PC-3 (cell line): ENCODE results near the gene PAX7. TPM values are rescaled to one million over a fixed set of nuclear protein-coding genes. Genes with fewer than 3 reads are reported as not detected.

Source experiments
- ATAC-seq: fragments of 200-7000 bp; cut with Tn5 transposase; 2 replicates; pipeline ENCODE4 v1.9.1; 2020; ENCODE audit warnings: mild to moderate bottlenecking, moderate library complexity
- BruUV-seq: library from RNA; stranded (reverse); fragments of 400-500 nt; replicated peaks from 2 replicates; lab custom pipeline; 2021; lab: Mats Ljungman, UMichigan
- CTCF ChIA-PET: fragments of 300-600 bp; sonication (Branson Sonifier 250); formaldehyde crosslinking; loops from one replicate; lab custom pipeline; 2022; ENCODE audit warnings: antibody characterized with exemption; lab: Charles Lee
- POLR2A ChIA-PET: fragments of 300-600 bp; sonication (Branson Sonifier 250); formaldehyde crosslinking; loops from one replicate; lab custom pipeline; 2022; ENCODE audit warnings: antibody characterized with exemption; ENCODE audit not compliant: unreplicated experiment; lab: Charles Lee
- DNase-seq: peaks from one replicate; pipeline ENCODE4 v3.0.0-alpha.2; 2015
- H2AFZ ChIP-seq: fragments of 300-600 bp; sonication (generic); 2 replicates; pipeline ENCODE4 v1.6.0; 2016; ENCODE audit warnings: antibody characterized with exemption, low read length
- H3F3A ChIP-seq: fragments of 300-600 bp; sonication (generic); one replicate; pipeline ENCODE4 v1.6.0; 2017; ENCODE audit warnings: antibody characterized with exemption, low read length, control low read depth, mild to moderate bottlenecking; ENCODE audit not compliant: unreplicated experiment
- H3K27ac ChIP-seq: fragments of 300-600 bp; sonication (generic); 2 replicates; pipeline ENCODE4 v1.5.1; 2016; ENCODE audit warnings: mild to moderate bottlenecking, low read length
- H3K27me3 ChIP-seq: fragments of 300-600 bp; sonication (generic); 2 replicates; pipeline ENCODE4 v1.6.1; 2016; ENCODE audit warnings: low read length, mixed read lengths
- H3K36me3 ChIP-seq: fragments of 300-600 bp; sonication (generic); 2 replicates; pipeline ENCODE4 v1.6.1; 2016; ENCODE audit warnings: low read depth, mixed run types, low read length, mixed read lengths
- H3K4me1 ChIP-seq: fragments of 300-600 bp; sonication (generic); 2 replicates; pipeline ENCODE4 v1.5.1; 2016; ENCODE audit warnings: low read length; ENCODE audit not compliant: insufficient read depth
- H3K4me2 ChIP-seq: fragments of 300-600 bp; sonication (generic); 2 replicates; pipeline ENCODE4 v1.6.0; 2016; ENCODE audit warnings: low read length
- H3K4me3 ChIP-seq: fragments of 300-600 bp; sonication (generic); 2 replicates; pipeline ENCODE4 v1.5.1; 2016; ENCODE audit warnings: mild to moderate bottlenecking, low read length, mixed read lengths
- H3K79me2 ChIP-seq: fragments of 300-600 bp; sonication (generic); 2 replicates; pipeline ENCODE4 v1.6.1; 2017; ENCODE audit warnings: low read length, mixed read lengths
- H3K9ac ChIP-seq: fragments of 300-600 bp; sonication (generic); 2 replicates; pipeline ENCODE4 v1.6.0; 2016; ENCODE audit warnings: mild to moderate bottlenecking, low read length
- H3K9me2 ChIP-seq: fragments of 300-600 bp; sonication (generic); replicated peaks from 2 replicates; pipeline ENCODE4 v1.6.1; 2016; ENCODE audit warnings: mixed run types, low read length, mixed read lengths
- H3K9me3 ChIP-seq: fragments of 300-600 bp; sonication (generic); 2 replicates; pipeline ENCODE4 v1.6.1; 2016; ENCODE audit warnings: low read length, mixed read lengths
- H4K20me1 ChIP-seq: fragments of 300-600 bp; sonication (generic); 2 replicates; pipeline ENCODE4 v1.6.1; 2016; ENCODE audit warnings: low read length, mixed read lengths
- CTCF ChIP-seq: fragments of 300-600 bp; sonication (generic); conservative IDR thresholded peaks from 2 replicates; pipeline ENCODE4 v1.5.1; 2017; ENCODE audit warnings: antibody characterized with exemption, low read depth, mild to moderate bottlenecking, low read length
- EZH2 ChIP-seq: fragments of 300-600 bp; sonication (generic); IDR thresholded peaks from one replicate; pipeline ENCODE4 v1.6.1; 2017; ENCODE audit warnings: antibody characterized with exemption, mild to moderate bottlenecking, low read length; ENCODE audit not compliant: unreplicated experiment
- EZH2phosphoT487 ChIP-seq: fragments of 300-600 bp; sonication (generic); IDR thresholded peaks from 2 replicates; pipeline ENCODE4 v1.6.1; 2018; ENCODE audit warnings: mild to moderate bottlenecking, antibody characterized with exemption, low read length, borderline replicate concordance
- intact Hi-C: fragments of 100-400 bp; cut with micrococcal nuclease; formaldehyde crosslinking; loops from 2 replicates; pipeline ENCODE4 v1.9.0; 2023
- total RNA-seq: library from RNA; depleted of rRNA; stranded (reverse); fragments of >200 nt; gene quantifications from 2 replicates; pipeline ENCODE4 v1.2.3, GENCODE V29; 2014

PAX7 gene
- total RNA-seq, 1 experiment from 2014 or later: not detected

GRCh38 chr1:18723206-18723605 lies 92.6 kb downstream of the PAX7 start:
- no peaks in the 10 kb centered on the region for H4K20me1 ChIP-seq
- no peak overlapping the region for H3K9ac ChIP-seq
- TF ChIP-seq EZH2 (no peak), EZH2phosphoT487 (no peak), CTCF (no peak)
- no peaks in the 10 kb centered on the region for H3K79me2 ChIP-seq
- no peaks in the 10 kb centered on the region for H3K9me3 ChIP-seq
- no peaks in the 10 kb centered on the region for H3K36me3 ChIP-seq
- H3K4me2 ChIP-seq: no peak overlapping the region
- H3K4me3 ChIP-seq: no peak overlapping the region
- no peak overlapping the region for H2AFZ ChIP-seq
- H3K27me3 ChIP-seq: peaks cover 46% of the 10 kb centered on the region
- no TSS peak for BruUV-seq
- H3K4me1 ChIP-seq: peaks cover 6% of the 10 kb centered on the region; the same call in 1 of the 2 replicates
- intact Hi-C loops: no loop called here
- no peak for DNase-seq
- ATAC-seq: no peak
- no peaks in the 10 kb centered on the region for H3K9me2 ChIP-seq
- CTCF ChIA-PET: no interaction called here
- H3K27ac ChIP-seq: no peak overlapping the region
- POLR2A ChIA-PET: no interaction called here
- H3F3A ChIP-seq: no peaks in the 10 kb centered on the region

GRCh38 chr1:18723701-18724411 lies 93.2 kb downstream of the PAX7 start:
- Histone ChIP-seq H3K4me1 (peaks cover 6% of the 10 kb centered on the region; the same call in 1 of the 2 replicates), H3K4me3 (no peak overlapping the region), H3K4me2 (no peak overlapping the region), H3F3A (no peaks in the 10 kb centered on the region), H3K79me2 (no peaks in the 10 kb centered on the region), H4K20me1 (no peaks in the 10 kb centered on the region), H3K27ac (no peak overlapping the region), H3K27me3 (peaks cover 43% of the 10 kb centered on the region), H3K9me2 (no peaks in the 10 kb centered on the region), H3K9ac (no peak overlapping the region), H3K36me3 (no peaks in the 10 kb centered on the region), H3K9me3 (no peaks in the 10 kb centered on the region), H2AFZ (no peak overlapping the region)
- no peak for TF ChIP-seq CTCF
- TF ChIP-seq EZH2phosphoT487: no peak
- no peak for TF ChIP-seq EZH2
- BruUV-seq: no TSS peak
- POLR2A ChIA-PET: no interaction called here
- no peak for DNase-seq
- intact Hi-C loops: no loop called here
- no peak for ATAC-seq
- CTCF ChIA-PET: no interaction called here

- no peak overlapping the region for H3K9ac ChIP-seq
- H3K4me1 ChIP-seq: peaks cover 6% of the 10 kb centered on the region; the same call in 1 of the 2 replicates
- peaks cover 46% of the 10 kb centered on the region for H3K27me3 ChIP-seq
- POLR2A ChIA-PET: no interaction called here
- no peaks in the 10 kb centered on the region for H4K20me1 ChIP-seq
- H3K36me3 ChIP-seq: no peaks in the 10 kb centered on the region
- H3K4me3 ChIP-seq: no peak overlapping the region
- no peak overlapping the region for H3K4me2 ChIP-seq
- intact Hi-C loops: no loop called here
- no peaks in the 10 kb centered on the region for H3K9me2 ChIP-seq
- no peaks in the 10 kb centered on the region for H3K79me2 ChIP-seq
- ATAC-seq (no peak), DNase-seq (no peak)
- H3F3A ChIP-seq: no peaks in the 10 kb centered on the region
- CTCF ChIA-PET: no interaction called here
- no peak for TF ChIP-seq EZH2phosphoT487
- TF ChIP-seq CTCF: no peak
- no peak for TF ChIP-seq EZH2
- no peak overlapping the region for H2AFZ ChIP-seq
- no peak overlapping the region for H3K27ac ChIP-seq
- H3K9me3 ChIP-seq: no peaks in the 10 kb centered on the region
- no TSS peak for BruUV-seq
Measured at GRCh38 chr1:18724801-18725200, 94.2 kb downstream of the PAX7 start.
